ENCODE results near the gene ARHGEF19.
"Not testable (repeated sequence)": the region's sequence is repeated elsewhere in the genome, so short reads cannot be mapped to it uniquely, and the experiment has no call there.

The ARHGEF19 gene

DNA sequence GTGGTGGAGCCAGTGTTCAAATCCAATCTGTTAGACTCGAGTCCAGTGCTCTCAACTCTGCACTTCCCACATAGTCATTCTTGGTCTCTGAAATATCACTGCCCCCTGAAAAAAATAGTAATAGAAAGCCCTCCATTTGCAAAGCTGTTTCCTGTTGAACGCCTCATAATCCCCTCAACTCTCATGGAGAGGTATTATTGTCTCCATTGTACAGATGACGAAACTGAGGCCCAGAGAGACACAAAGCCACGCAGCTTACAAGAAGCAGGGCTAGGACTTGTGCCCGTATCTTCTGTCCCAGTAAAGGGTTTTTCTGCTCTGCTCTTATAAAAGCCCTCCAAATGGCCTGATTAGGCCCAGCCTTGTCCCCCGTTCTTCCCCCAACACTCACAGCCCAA, 6.2 kb upstream of the ARHGEF19 start:
- no peak for FAIRE-seq

DNA sequence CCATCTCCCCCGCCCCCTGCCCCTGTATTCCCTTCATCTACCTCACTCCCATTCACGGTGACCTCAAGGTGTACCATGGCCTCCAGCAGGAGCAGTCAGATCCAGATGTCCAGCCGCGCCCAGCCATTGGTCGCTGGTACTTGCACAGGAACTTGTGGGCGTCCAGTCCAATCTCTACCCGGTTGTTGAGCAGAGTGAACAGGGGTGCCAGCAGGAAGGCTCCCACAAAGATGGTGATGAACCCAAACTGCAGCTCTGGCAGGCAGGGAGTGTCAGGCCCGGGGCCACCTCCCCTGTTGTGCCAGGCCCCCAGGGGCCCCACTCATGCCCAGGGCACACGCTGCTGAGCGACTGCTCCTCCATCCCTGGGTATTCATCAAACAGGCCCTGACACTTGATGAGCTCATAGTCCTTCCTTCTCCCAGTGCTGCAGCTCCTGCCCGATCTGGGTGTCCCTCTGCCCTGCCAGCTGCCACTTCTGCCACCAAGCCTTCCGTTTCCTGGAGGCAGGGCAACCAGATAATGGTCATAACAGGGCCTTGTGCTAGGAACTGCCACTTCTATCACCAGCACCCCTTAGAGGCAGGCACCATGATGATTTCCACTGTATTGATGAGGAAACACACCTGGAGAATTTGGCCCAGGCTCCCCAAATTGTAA, 5.7 kb upstream of the ARHGEF19 start:
- no peak for FAIRE-seq

DNA sequence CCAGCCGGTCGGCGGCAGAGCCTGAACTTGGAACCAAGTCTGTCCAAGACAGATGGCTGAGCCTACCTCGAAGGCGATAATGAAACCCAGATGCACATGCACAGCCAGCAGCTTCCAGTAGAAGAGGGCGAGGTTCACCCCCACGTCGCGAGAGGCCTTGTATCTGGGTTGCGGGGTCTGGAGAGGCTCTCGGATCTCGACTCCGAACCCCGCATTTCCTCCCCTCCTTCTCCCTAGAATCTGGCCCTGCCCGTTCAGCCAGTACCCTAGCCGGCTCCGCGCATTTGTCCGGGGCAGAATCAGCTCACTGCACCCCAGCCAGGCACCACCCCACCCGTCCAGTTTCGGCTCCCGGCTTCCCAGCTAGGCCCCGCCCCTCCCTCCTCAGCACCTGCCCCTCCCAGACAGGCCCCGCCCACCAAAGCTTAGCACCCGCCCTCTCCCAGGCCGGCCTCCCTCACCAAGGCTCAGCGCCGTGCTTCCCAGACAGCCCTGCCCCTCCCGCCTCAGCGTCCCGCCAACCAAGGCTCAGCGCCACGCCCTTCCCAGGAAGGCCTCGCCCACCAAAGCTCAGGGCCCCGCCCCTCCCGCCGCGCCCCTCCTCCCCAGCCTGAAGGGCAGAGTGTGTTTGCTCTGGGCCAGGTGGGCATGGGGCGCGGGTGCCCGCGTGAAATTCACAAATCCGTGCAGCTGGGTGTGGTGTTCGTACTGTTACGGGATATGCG, 4.8 kb upstream of the ARHGEF19 start:
- FAIRE-seq: no peak

DNA sequence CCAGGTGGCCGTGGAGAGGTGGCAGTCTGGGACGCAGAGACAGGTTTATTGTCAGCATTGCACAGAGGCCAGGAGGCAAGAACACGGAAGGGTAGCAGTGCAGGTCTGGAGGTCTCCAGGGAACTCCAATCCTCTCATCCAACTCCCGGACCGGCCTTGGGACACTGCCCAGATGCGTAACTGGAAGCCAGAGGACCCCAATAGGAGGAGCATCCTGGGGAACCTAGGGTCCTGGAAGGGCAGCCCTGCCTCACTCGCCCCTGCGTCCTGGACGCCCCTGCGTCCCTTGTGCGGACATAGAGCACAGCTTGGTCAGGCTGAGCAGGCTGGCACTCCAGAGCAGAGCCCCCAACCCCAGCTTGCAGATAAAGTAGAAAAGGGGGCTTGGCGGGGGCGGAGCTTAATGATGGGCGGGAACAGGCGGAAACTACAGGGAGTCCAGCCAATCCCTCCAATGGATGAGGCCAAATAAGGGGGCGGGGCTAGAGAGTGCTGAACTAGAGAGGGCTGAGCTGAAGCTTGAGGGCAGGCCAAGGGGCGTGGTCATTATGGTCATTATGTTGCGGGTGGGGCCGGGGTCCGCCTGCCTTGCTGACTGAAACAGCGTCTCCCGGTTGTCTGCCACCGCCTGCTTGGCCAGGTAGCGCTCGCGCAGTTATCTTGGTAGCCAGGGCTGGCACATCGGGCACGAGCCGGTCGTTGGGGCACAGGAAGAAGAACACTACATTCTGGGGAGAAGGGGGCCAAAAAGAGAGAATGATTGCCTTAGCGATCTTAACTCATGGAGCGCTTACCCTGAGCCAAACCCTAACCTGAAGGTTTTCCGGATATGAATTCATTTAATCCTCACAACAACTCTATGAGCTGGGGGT, 3.7 kb upstream of the ARHGEF19 start:
- no peak for FAIRE-seq

DNA sequence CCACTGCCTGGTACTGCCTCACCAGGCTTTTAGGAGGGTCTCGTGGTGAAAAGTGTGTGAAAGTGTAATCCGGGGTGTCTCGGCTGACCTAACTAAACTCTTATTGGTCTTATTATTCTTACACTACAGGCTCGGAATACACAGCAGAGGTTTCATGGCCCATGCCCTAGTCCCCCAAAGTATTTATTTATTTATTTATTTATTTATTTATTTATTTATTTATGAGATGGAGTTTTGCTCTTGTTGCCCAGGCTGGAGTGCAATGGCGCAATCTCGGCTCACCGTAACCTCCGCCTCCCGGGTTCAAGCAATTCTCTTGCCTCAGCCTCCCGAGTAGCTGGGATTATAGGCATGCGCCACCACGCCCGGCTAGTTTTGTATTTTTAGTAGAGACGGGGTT, 2.8 kb upstream of the ARHGEF19 start:
- not testable (repeated sequence) for FAIRE-seq

DNA sequence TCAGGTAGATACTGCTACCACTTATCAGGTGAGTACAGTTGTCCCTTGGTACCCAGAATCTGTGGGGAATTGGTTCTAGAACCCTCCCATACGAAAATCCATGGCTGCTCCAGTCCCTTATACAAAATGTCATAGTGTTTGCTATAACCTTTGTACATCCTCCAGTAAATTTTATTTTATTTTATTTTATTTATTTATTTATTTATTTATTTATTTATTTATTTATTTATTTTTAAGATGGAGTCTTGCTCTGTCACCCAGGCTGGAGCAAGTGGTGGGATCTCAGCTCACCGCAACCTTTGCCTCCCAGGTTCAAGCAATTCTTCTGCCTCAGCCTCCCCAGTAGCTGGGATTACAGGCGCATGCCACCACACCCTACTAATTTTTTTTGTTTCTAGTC, 1.1 kb upstream of the ARHGEF19 start:
- not testable (repeated sequence) for FAIRE-seq

DNA sequence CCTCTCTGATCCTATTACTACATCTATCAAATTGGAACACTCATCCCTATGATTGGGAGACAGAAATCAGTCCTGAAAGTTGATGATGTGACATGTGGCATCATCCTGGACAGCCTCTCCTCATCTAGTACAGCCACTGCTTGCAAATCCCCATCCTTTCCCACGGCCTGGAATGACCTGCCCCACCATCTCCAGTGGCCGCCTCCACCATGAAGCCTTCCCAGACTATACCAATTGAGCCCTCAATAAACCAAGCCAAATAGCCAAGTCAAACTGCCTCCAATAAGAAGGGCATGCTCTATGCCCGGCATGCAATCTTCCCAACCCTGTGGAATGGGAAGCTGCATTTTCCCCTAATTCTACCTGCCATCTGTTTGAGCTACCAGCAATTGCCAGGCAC, 561 bp upstream of the ARHGEF19 start:
- FAIRE-seq: no peak

DNA sequence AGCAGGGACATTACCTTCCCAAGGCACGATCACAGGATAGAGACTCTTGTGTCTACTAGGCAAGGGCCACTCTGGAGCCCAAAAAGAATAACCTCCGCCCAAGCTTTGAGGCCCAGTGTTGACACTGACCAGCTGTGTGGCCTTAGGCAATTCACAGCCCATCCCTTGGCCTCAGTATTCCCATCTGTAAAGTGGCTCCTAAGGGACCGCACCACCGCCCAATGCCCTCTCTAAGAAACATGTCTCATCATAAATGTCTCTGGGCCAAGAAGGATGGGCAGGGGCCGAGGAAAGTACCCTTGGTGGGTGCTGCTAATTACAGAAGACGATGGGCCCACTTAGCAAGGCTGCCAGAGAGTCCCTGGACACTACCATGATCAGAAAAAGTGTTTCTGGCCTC, 628 bp downstream of the ARHGEF19 start:
- FAIRE-seq: no peak

DNA sequence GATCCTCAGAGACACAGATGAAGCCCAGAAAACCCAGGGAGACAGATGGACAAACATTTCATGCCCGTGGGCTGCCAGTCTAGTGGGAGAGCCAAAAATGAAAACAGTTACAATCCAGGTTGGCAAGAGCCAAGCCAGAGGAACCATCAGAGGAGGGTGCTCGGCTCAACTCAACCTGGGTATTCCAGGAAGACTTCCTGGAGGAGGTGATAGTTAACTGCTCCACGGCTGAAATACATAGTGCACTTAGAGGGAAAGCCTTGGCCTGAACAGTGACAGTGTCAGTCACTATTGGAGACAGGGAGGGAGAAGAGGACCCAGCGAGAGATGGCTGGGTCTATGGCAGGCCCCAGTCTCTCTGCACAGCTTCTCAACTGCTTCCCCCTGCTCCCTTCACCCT, 1.9 kb downstream of the ARHGEF19 start:
- FAIRE-seq: no peak

DNA sequence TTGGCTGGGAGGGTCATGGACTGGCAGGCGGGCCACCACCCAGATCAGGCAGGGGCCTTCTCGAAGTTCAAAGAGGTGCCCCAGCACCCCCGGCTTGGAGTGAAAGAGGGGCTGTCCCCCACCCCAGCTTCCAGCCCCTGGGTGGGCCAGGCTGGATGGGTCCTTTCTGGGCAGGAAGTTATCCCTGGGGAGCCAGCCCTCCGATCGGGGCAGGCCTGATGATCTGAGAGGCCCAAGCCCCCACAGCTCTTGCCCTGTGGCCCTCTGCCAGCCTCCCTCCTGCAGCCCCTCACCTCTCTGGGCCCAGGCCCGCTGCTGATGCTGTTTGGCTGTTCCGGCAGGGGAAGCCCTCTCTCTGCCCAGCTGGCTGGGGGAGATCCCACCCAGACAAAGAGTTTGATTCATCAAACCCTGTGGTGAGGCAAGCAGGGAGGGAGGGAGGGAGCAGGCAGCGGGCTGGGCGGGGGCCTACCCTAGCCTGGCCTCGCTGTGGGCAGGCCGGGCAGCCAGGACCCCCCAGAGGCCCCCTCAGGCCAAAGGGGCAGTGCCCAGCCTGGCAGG, 2.5 kb downstream of the ARHGEF19 start:
- no peak for FAIRE-seq

DNA sequence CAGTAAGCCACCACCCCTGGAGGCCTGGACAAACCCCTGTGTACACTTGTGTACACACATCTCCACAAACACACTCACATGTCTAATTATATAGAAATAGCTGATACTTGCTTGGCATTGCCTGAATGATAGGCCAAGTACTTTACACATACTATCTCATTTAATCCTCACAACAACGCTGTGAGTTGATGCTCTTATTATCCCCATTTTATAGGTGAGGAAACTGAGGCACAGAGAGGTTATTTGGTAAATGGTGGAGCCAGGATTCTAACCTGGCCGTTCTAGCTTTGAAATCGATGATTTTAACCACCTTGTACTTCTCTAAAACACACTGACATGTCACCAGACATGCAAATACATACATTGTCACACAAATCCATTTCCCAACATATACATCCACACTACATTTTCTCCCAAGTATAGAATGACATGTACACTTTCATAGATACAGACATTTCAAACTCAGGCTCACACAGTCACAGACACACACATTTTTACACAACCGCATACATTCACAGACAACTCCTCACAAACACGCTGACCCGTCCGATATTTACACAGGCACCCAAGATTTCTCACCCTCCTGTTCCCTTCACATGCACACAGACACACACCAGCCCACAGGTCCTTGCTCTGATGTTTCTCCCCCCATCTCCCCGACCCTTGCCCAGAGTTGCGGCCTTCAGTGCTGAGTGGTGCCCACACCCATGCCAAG, 3.2 kb downstream of the ARHGEF19 start:
- FAIRE-seq: no peak

DNA sequence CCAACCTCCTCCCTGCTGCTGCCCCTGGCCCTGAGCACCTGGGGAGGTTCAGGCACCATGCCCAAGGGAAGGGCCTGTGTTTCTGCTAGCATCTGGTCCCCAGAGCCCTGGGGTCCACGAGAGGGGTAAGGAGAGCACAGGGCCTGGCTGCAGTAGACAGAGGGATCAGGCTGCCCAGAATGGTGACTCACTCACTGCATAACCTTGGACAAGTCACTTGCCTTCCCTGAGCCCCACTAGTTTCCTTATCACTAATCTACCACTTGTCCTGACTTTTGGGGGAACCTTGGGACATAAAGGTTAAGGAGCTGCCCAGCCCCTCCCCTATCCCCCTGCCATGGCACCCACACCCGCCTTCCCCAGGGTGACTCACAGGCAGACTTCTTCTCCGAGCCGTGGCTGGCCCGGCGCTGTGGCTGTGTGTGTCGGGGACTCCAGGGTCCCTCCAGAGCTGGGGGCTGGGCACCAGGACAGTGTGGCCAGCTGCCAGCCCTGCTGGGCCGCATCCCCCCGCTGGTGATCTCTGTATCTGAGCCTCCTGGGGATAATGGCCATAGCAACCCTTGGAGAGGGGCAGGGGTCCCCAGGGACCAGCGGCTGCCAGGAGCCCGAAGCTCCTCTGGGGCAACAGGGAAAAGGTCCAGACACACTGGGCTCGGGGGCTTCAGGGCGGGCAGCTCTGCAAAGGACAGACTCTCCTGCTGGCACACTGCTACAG, 4.0 kb downstream of the ARHGEF19 start:
- FAIRE-seq: no peak

DNA sequence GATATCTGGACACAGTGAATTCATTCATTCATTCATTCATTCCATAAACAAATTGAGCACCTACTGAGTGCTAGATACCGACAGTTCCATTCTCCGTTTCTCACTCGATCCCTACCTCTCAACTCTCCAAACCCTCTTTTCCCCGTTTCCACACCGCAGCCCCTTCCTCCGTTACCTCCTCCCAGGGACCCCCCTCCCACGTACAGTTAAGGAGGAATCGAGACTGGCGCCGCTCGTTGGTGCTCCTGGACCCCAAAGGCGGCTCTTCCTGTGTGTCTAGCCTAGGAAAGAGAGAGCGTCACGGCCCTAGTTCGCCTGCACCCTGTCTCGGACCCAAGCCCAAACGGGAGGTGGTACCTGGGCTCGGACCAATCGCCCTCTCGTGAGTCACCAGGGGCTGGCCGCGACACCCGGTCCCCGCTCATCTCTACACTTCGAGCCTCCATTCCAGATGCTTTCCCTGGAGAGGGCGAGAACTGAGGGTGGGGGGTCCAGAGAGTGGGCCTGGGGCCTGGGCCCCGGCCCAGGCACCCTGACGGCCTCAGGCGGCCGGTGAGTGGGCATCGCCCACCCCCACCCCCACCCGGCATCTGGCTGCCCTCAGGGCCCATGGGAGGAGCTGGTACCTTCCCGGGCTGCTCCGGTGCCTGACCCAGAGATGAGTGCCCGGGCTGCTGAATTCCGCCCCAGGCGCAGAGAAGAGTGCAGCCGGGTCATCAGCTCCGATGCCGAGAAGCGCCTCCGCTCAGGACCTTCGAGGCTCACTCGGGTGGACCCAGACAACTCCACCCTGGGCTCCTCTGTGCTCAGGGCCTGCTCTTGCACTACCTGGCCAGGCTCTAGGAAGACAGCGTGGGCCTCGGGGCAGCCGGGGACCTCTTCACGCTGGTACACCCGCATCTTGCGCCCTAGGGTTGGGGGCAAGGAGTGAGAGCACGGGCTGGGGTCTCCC, 4.9 kb downstream of the ARHGEF19 start:
- FAIRE-seq: no peak

DNA sequence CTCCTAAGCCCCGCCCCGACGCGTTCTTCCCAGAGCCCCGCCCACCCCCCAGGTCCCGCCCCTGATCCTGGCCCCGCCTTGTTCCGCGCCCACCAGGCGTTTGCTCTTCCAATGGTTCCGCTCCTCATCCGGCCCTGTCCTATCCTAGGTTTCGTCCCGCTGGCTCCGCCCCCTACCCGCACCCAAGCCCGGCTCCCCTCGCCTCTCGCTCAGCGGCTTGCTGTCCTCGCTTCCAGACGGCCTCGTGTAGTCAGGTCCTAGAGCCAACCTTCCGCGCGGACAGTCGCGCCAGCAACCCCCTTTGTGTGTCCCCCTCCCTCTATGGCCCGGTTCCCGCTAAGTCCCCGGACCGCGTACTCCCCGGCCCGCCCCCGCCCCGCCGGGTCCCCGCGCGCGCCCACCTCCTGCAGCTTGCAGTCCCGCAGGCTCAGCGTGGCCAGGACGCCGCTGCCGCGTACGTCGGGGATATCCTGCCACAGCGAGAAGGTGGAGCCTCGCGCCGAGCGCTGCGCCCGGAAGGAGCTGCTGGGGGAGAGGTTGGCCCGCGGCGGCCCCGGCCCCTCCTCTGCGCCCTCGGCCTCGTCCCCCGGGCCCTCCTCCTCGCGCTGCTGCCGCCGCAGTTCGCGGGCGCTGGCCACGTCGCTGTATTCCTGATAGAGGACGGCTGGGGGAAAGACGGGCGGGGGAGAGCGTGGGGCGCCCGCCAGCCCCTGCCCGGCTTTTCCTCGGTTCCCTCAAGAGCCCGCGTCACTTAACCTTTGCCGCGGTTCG, 5.7 kb downstream of the ARHGEF19 start:
- FAIRE-seq: no peak

DNA sequence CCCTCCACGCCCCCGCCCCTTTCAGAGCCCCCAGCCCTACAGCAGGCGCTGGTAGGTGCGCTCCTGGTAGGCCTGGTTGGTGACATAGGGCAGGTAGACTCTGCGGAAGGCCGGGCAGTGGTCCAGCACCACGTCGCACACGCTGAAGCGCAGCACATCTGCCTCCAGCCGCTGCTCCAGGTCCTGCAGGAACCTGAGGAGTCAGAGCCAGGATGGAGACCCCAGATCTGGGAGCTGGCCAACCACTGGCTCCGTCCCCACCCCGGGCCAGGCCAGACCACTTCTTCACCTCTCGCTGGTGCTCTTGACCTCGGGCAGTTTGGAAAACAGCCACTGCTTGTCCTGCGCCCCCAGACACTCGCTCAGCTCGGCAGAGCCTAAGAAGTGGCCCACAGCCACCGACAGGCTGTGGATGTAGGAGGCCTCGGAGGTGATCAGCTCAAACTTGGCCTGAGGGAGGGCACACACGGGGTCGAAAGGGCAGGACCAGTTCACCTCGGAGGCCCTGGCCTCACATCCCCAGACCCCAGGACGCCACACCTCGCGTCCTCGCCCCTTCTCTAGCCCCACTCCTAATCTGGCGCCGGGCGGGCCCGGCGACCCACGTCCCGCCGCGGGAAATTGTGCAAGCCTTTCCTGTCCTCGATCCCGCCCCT, 6.4 kb downstream of the ARHGEF19 start:
- FAIRE-seq: no peak

DNA sequence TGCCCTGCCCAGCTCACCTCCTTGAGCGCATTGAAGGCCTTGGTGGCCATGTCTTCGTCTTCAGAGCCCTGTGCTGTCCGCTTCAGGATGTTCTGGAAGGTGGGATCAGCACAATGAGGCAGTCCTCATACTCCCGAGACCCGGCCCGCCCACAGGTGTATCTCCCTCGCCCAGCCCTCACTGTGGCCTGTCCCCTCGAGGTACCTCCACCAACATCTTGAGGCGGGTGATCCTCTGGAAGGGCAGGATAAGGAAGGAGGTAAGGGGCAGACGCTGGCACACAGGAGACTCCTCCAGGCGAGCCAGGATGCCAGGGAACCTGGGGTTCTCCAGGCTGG, 7.1 kb downstream of the ARHGEF19 start:
- FAIRE-seq: no peak

DNA sequence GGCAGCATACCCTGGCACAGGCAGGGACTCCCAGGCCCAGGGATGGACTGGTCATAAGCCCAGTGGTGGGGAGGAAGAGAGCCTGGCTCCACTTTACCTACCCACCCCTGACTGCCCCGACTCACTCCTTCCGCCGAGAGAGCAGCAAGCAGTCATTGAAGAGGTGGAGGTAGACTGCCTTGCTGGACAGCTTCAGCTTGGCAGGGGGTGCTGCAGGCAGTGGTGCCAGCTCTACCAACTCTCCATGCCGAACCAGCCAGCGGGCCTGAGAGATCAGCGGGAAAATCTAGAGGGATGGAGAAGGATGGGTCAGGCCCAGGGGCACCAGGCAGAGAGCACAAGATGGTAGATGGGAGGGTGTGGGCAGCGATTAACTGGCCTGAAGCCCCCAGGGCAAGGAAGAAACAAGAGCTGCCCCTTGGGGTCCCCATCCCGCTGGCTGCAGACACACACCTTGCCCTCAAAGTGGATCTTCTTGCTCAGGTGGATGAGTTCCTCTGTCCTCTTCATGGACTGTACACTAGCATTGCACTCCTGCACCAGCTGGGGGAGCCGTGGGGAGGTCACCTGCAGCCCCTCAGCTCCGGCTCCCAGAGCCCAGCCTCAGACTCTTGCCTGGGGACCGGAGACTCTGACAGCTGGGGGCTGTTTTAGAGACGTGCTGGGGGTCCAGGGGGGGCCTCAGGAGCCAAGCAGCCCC, 7.7 kb downstream of the ARHGEF19 start:
- FAIRE-seq: no peak

DNA sequence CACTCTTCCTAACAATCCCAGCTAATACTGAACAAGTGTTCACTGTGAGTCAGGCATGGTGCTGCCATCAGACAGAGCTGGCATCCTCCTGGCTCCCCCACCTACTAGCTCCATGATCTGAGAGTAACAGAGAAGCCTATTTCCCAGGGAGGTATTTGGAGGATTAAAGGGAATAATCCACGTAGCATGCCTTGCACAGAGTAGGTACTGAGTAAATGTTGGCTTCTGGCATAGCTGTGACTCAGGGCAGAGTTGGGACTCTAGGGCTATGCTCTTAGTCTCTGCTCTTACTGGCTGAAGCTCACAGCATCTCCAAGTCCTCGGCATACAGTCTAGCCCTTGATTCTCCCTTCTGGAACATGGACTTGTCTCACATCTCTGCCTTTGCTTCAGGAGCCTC, 8.2 kb downstream of the ARHGEF19 start:
- FAIRE-seq: no peak

DNA sequence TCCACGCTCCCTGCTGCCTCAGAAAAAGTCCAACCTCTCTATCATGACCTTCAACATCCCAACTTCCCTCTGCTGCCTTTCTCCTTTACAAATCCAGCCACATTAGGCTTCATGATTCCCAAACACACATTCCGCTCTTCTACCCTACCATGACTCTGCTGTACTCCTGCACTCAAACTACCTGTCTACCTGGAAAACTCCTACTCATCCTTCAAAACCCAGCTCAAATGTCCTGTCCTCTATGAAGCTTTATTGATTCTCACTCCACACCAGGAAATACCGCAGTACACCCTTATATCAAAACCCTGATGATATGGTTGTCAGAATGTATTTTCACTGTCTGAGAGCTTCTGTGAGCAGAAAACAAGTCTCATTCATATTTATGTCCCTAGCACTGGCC, 8.9 kb downstream of the ARHGEF19 start:
- FAIRE-seq: no peak

Measured in colon (tissue), 2 donors.